HCT116 (cell line): ENCODE results near the gene TMEM169. TPM values are rescaled to one million over a fixed set of nuclear protein-coding genes. Genes with fewer than 3 reads are reported as not detected.

ENCODE experiments used
- ATAC-seq: fragments of 200-7000 bp; cut with Tn5 transposase; 2 replicates; pipeline ENCODE4 v1.9.1; 2020; ENCODE audit warnings: mild to moderate bottlenecking, moderate library complexity
- BruUV-seq: library from RNA; stranded (reverse); fragments of 400-500 nt; replicated peaks from 2 replicates; lab custom pipeline; 2021; lab: Mats Ljungman, UMichigan
- CTCF ChIA-PET: fragments of 300-600 bp; sonication (Branson Sonifier 250); formaldehyde crosslinking; loops from one replicate; lab custom pipeline; 2021; ENCODE audit warnings: antibody characterized with exemption; lab: Charles Lee
- POLR2A ChIA-PET: fragments of 300-600, 350-600 bp; sonication (Branson Sonifier 250); formaldehyde crosslinking; loops from one replicate; lab custom pipeline; 2021; ENCODE audit warnings: antibody characterized with exemption; lab: Charles Lee
- RAD21 ChIA-PET, 2 experiments: fragments of 300-600 bp; sonication (Branson Sonifier 250); formaldehyde crosslinking; loops; one replicate each; lab custom pipeline; 2023; ENCODE audit warnings: low total read pairs in 2 of 2; ENCODE audit not compliant: uncharacterized antibody in 2 of 2, unreplicated experiment in 2 of 2, low non-redundant PET in 1 of 2; lab: Charles Lee
- DNase-seq: peaks from one replicate; pipeline ENCODE4 v3.0.0-alpha.2; 2010; ENCODE audit warnings: low read depth, low spot score
- H2AFZ ChIP-seq: fragments of 200-600 bp; shearing (Covaris generic), sonication (generic); 2 replicates; pipeline ENCODE4 v1.6.1; 2017; ENCODE audit warnings: low read depth, mixed run types, mixed read lengths, antibody characterized with exemption, low read length; ENCODE audit not compliant: poor library complexity, severe bottlenecking
- H3K27ac ChIP-seq: 2 replicates; pipeline ENCODE4 v1.5.1; 2012; ENCODE audit warnings: low read depth, low read length
- H3K27me3 ChIP-seq: fragments of 200-600 bp; sonication (generic); 2 replicates; pipeline ENCODE4 v1.6.1; 2016; ENCODE audit warnings: mixed run types, low read length, mixed read lengths; ENCODE audit not compliant: insufficient read depth
- H3K36me3 ChIP-seq, 2 experiments: fragments of 200-500 bp in 1 of 2; fragments of 200-600 bp in 1 of 2; sonication (Bioruptor generic) in 1 of 2; sonication (generic) in 1 of 2; 2 replicates each; pipeline versions ENCODE4 v1.5.1 to v1.6.1; 2014 to 2016; ENCODE audit warnings: low read length in 2 of 2, inconsistent platforms in 1 of 2, mixed read lengths in 1 of 2, mixed run types in 1 of 2; ENCODE audit not compliant: insufficient read depth in 2 of 2, control insufficient read depth in 1 of 2
- H3K4me1 ChIP-seq, 2 experiments: fragments of 200-600 bp in 1 of 2; sonication (generic) in 1 of 2; 2 replicates each; pipeline versions ENCODE4 v1.5.1 to v1.6.1; 2012 to 2017; ENCODE audit warnings: low read length in 2 of 2, inconsistent platforms in 1 of 2, mild to moderate bottlenecking in 1 of 2, mixed read lengths in 1 of 2, mixed run types in 1 of 2, moderate library complexity in 1 of 2; ENCODE audit not compliant: insufficient read depth in 2 of 2, control insufficient read depth in 1 of 2
- H3K4me2 ChIP-seq: fragments of 200-600 bp; sonication (generic); 2 replicates; pipeline ENCODE4 v1.6.1; 2017; ENCODE audit warnings: mixed run types, low read length, mixed read lengths
- H3K4me3 ChIP-seq, 2 experiments: fragments of 200-600 bp in 1 of 2; sonication (generic) in 1 of 2; replicated peaks in 1 of 2; 2 replicates each; pipeline ENCODE4 v1.5.1; 2011 to 2016; ENCODE audit warnings: low read length in 2 of 2, control low read depth in 1 of 2, low read depth in 1 of 2, mild to moderate bottlenecking in 1 of 2, mixed read lengths in 1 of 2, mixed run types in 1 of 2
- H3K79me2 ChIP-seq: fragments of 200-600 bp; sonication (generic); 2 replicates; pipeline ENCODE4 v1.6.1; 2017; ENCODE audit warnings: mild to moderate bottlenecking, mixed run types, low read length, moderate library complexity, mixed read lengths; ENCODE audit not compliant: insufficient read depth
- H3K9ac ChIP-seq: fragments of 200-600 bp; sonication (generic); 2 replicates; pipeline ENCODE4 v1.6.1; 2016; ENCODE audit warnings: low read length, mixed read lengths
- H3K9me2 ChIP-seq: fragments of 200-600 bp; sonication (generic), shearing (Covaris generic); 2 replicates; pipeline ENCODE4 v1.6.1; 2017; ENCODE audit warnings: mixed run types, mild to moderate bottlenecking, moderate library complexity; ENCODE audit not compliant: insufficient read depth
- H3K9me3 ChIP-seq, 2 experiments: fragments of 200-500 bp in 1 of 2; fragments of 200-600 bp in 1 of 2; sonication (Bioruptor generic) in 1 of 2; sonication (generic) in 1 of 2; 2 replicates each; pipeline ENCODE4 v1.6.1; 2014 to 2017; ENCODE audit warnings: low read length in 2 of 2, mixed read lengths in 2 of 2, inconsistent platforms in 1 of 2, low read depth in 1 of 2, mild to moderate bottlenecking in 1 of 2, mixed run types in 1 of 2, moderate library complexity in 1 of 2; ENCODE audit not compliant: control insufficient read depth in 1 of 2, insufficient read depth in 1 of 2
- H4K20me1 ChIP-seq: fragments of 200-600 bp; sonication (generic), shearing (Covaris generic); 2 replicates; pipeline ENCODE4 v1.6.1; 2017; ENCODE audit warnings: mixed run types, mild to moderate bottlenecking, moderate library complexity; ENCODE audit not compliant: insufficient read depth
- CEBPB ChIP-seq: IDR thresholded peaks from 2 replicates; pipeline ENCODE4 v1.6.1; 2012; ENCODE audit warnings: low read depth
- EGR1 ChIP-seq: IDR thresholded peaks from 2 replicates; pipeline ENCODE4 v1.6.1; 2012; ENCODE audit warnings: low read depth
- ELF1 ChIP-seq: IDR thresholded peaks from 2 replicates; pipeline ENCODE4 v1.6.1; 2012; ENCODE audit warnings: low read depth, borderline replicate concordance
- EZH2 ChIP-seq: fragments of 200-600 bp; sonication (generic); IDR thresholded peaks from 2 replicates; pipeline ENCODE4 v1.6.1; 2017; ENCODE audit warnings: antibody characterized with exemption, mixed run types
- FOSL1 ChIP-seq: IDR thresholded peaks from 2 replicates; pipeline ENCODE4 v1.6.1; 2012; ENCODE audit warnings: low read depth
- JUND ChIP-seq: IDR thresholded peaks from 2 replicates; pipeline ENCODE4 v1.6.1; 2012
- POLR2A ChIP-seq: IDR thresholded peaks from 2 replicates; pipeline ENCODE4 v1.7.0; 2011; ENCODE audit warnings: borderline replicate concordance; ENCODE audit not compliant: insufficient read depth, insufficient read length; ENCODE audit errors: extremely low read depth
- POLR2AphosphoS5 ChIP-seq: IDR thresholded peaks from 2 replicates; pipeline ENCODE4 v1.6.1; 2011; ENCODE audit warnings: mild to moderate bottlenecking, low read depth, low read length, moderate library complexity
- RAD21 ChIP-seq: IDR thresholded peaks from 2 replicates; pipeline ENCODE4 v1.6.1; 2012; ENCODE audit warnings: low read depth, mild to moderate bottlenecking
- SIN3A ChIP-seq: IDR thresholded peaks from 2 replicates; pipeline ENCODE4 v1.6.1; 2012; ENCODE audit warnings: low read depth
- SRF ChIP-seq: IDR thresholded peaks from 2 replicates; pipeline ENCODE4 v1.6.1; 2012; ENCODE audit warnings: low read depth
- TCF7L2 ChIP-seq: IDR thresholded peaks from 2 replicates; pipeline ENCODE4 v1.7.0; 2011; ENCODE audit warnings: borderline replicate concordance, inconsistent platforms; ENCODE audit not compliant: insufficient read depth, insufficient read length; ENCODE audit errors: extremely low read depth
- ZBTB33 ChIP-seq: IDR thresholded peaks from 2 replicates; pipeline ENCODE4 v1.6.1; 2011; ENCODE audit warnings: mild to moderate bottlenecking, low read length, moderate library complexity; ENCODE audit not compliant: insufficient replicate concordance; ENCODE audit errors: extremely low read depth
- ZFX ChIP-seq: fragments of 450-650 bp; IDR thresholded peaks from 2 replicates; pipeline ENCODE4 v1.6.1; 2017
- intact Hi-C: fragments of 100-400 bp; cut with micrococcal nuclease; formaldehyde crosslinking; loops from 2 replicates; pipeline ENCODE4 v1.10.0; 2022
- total RNA-seq: library from RNA; stranded (reverse); gene quantifications from one replicate; pipeline ENCODE4 v1.2.1, GENCODE V29; 2021; ENCODE audit not compliant: unreplicated experiment
- TF ChIP-seq, protein P1 (sequence below): IDR thresholded peaks from 2 replicates; pipeline ENCODE4 v1.6.1; 2012
- TF ChIP-seq, protein P2 (sequence below): IDR thresholded peaks from 2 replicates; pipeline ENCODE4 v1.6.1; 2012; ENCODE audit warnings: low read depth

TMEM169 gene
- total RNA-seq, 1 experiment from 2014 or later: 0.42 TPM

DNA sequence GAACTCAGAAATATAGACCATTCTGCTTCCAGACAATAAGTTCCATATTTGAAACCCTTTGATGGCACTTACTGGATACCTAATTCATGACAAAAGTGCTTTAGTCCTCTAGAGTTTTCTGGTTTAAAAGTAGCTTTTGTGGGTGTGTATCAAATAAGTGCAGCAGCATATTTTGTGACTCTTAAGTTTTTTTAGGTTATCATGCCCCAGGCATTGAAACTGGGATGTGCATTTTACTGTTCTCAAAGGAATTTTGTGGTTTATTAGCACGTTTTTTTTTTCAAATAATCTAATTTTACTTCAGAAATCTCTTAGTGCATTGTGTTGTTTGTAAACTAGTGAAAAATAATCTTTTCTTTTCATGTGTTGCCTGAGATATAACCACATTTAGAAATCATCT, 28.9 kb downstream of the TMEM169 start:
- no peaks in the 10 kb centered on the region for H3K9me2 ChIP-seq
- H4K20me1 ChIP-seq: peaks cover 12% of the 10 kb centered on the region; the same call in 1 of the 2 replicates
- intact Hi-C loops: loop anchor here (1.0 to 5.0 kb wide), 3 partner anchors 292 to 556 kb away; no protein-coding TSS in a partner anchor
- H3K79me2 ChIP-seq: peaks cover 59% of the 10 kb centered on the region
- no peak for TF ChIP-seq ELF1
- H3K27me3 ChIP-seq: no peaks in the 10 kb centered on the region
- BruUV-seq: no TSS peak
- ChIA-PET CTCF (no interaction called here), RAD21 (no interaction called here), POLR2A (interaction anchor here (1.0 kb wide), 1 partner anchor 29 kb away, joined by 4 read pairs; the partner anchor contains the start of genes PECR and TMEM169)
- no peak overlapping the region for H2AFZ ChIP-seq
- H3K36me3 ChIP-seq: peaks cover 20 to 43% of the 10 kb centered on the region in 2 experiments; a peak in 3 of 4 replicates
- ATAC-seq (no peak), DNase-seq (no peak)
- H3K4me2 ChIP-seq: peak overlapping the region; percentile 77
- H3K27ac ChIP-seq: peak overlapping the region; percentile 76; the same call in 1 of the 2 replicates
- H3K4me3 ChIP-seq: peak overlapping the region; percentile 77 to 88
- H3K4me1 ChIP-seq: peaks cover 7 to 30% of the 10 kb centered on the region in 2 experiments; a peak in 3 of 4 replicates
- no peaks in the 10 kb centered on the region for H3K9me3 ChIP-seq
- H3K9ac ChIP-seq: peak overlapping the region; percentile 90

GRCh38 chr2:216111122-216111521, 29.4 kb downstream of the TMEM169 start:
- peaks cover 7 to 30% of the 10 kb centered on the region in 2 experiments; a peak in 3 of 4 replicates for H3K4me1 ChIP-seq
- RAD21 ChIA-PET: no interaction called here
- no peaks in the 10 kb centered on the region for H3K9me3 ChIP-seq
- H3K9ac ChIP-seq: peak overlapping the region; percentile 90; the same call in 1 of the 2 replicates
- TF ChIP-seq ZFX (no peak), TCF7L2 (no peak), POLR2A (no peak), ZBTB33 (no peak), CEBPB (no peak), POLR2AphosphoS5 (no peak), EGR1 (no peak), FOSL1 (no peak), SRF (no peak), JUND (no peak), ELF1 (no peak), SIN3A (no peak), EZH2 (no peak), RAD21 (no peak)
- TF ChIP-seq, protein P1, sequence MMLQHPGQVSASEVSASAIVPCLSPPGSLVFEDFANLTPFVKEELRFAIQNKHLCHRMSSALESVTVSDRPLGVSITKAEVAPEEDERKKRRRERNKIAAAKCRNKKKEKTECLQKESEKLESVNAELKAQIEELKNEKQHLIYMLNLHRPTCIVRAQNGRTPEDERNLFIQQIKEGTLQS: no peak
- TF ChIP-seq, protein P2, sequence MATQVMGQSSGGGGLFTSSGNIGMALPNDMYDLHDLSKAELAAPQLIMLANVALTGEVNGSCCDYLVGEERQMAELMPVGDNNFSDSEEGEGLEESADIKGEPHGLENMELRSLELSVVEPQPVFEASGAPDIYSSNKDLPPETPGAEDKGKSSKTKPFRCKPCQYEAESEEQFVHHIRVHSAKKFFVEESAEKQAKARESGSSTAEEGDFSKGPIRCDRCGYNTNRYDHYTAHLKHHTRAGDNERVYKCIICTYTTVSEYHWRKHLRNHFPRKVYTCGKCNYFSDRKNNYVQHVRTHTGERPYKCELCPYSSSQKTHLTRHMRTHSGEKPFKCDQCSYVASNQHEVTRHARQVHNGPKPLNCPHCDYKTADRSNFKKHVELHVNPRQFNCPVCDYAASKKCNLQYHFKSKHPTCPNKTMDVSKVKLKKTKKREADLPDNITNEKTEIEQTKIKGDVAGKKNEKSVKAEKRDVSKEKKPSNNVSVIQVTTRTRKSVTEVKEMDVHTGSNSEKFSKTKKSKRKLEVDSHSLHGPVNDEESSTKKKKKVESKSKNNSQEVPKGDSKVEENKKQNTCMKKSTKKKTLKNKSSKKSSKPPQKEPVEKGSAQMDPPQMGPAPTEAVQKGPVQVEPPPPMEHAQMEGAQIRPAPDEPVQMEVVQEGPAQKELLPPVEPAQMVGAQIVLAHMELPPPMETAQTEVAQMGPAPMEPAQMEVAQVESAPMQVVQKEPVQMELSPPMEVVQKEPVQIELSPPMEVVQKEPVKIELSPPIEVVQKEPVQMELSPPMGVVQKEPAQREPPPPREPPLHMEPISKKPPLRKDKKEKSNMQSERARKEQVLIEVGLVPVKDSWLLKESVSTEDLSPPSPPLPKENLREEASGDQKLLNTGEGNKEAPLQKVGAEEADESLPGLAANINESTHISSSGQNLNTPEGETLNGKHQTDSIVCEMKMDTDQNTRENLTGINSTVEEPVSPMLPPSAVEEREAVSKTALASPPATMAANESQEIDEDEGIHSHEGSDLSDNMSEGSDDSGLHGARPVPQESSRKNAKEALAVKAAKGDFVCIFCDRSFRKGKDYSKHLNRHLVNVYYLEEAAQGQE: no peak
- TF ChIP-seq, all 23 proteins: peak for 0
- POLR2A ChIA-PET: no interaction called here
- Histone ChIP-seq H4K20me1 (peaks cover 12% of the 10 kb centered on the region; the same call in 1 of the 2 replicates), H3K4me3 (no peak overlapping the region), H3K4me2 (peak overlapping the region; percentile 77; the same call in 1 of the 2 replicates), H3K79me2 (peaks cover 64% of the 10 kb centered on the region), H3K9me2 (no peaks in the 10 kb centered on the region), H3K36me3 (peaks cover 20 to 48% of the 10 kb centered on the region in 2 experiments; a peak in 3 of 4 replicates), H3K27ac (no peak overlapping the region), H3K27me3 (no peaks in the 10 kb centered on the region), H2AFZ (no peak overlapping the region)
- ATAC-seq (no peak), DNase-seq (no peak)
- no TSS peak for BruUV-seq
- CTCF ChIA-PET: no interaction called here
- intact Hi-C loops: loop anchor here (5.0 kb wide), 2 partner anchors 291 to 391 kb away; no protein-coding TSS in a partner anchor
